Adrenal gland (tissue), 12 donors: ENCODE measurements around the gene CDON. TPM values are rescaled to one million over a fixed set of nuclear protein-coding genes. Genes with fewer than 3 reads are reported as not detected.

Source experiments
- DNase-seq, 7 donors: peaks; one replicate each; pipeline ENCODE4 v3.0.0-alpha.2; 2019 to 2020
- H3K27ac ChIP-seq, 5 donors: fragments of 200-600 bp; sonication (generic) in 4 of 5; 1 replicate in 3 of 5; 2 replicates in 2 of 5; pipeline versions ENCODE4 v1.5.1 to v1.8.0; 2016 to 2020; ENCODE audit warnings: mild to moderate bottlenecking in 1 of 5
- H3K27me3 ChIP-seq: fragments of 200-600 bp; 2 replicates; pipeline ENCODE4 v1.8.0; 2021
- H3K36me3 ChIP-seq, 2 donors: fragments of 200-600 bp; replicated peaks in 1 of 2; 1 replicate in 1 of 2; 2 replicates in 1 of 2; pipeline versions ENCODE4 v1.5.1 to v1.8.0; 2018 to 2022
- H3K4me1 ChIP-seq, 2 donors: fragments of 200-600 bp; replicated peaks in 1 of 2; 1 replicate in 1 of 2; 2 replicates in 1 of 2; pipeline versions ENCODE4 v1.5.1 to v1.8.0; 2018 to 2021
- H3K4me3 ChIP-seq, 4 donors: fragments of 200-600 bp; sonication (generic) in 3 of 4; one replicate each; pipeline ENCODE4 v1.5.1; 2016 to 2018
- H3K9me3 ChIP-seq, 3 donors: fragments of 200-600 bp; sonication (generic) in 1 of 3; replicated peaks in 1 of 3; 1 replicate in 2 of 3; 2 replicates in 1 of 3; pipeline versions ENCODE4 v1.5.1 to v1.8.0; 2016 to 2021
- POLR2A ChIP-seq, 2 donors: fragments of 450-650 bp; IDR thresholded peaks; one replicate each; pipeline ENCODE4 v1.6.1; 2017; ENCODE audit warnings: antibody characterized with exemption in 2 of 2, mild to moderate bottlenecking in 2 of 2, moderate library complexity in 1 of 2
- WGBS, 4 donors: extraction: QIAGEN DNeasy Blood & Tissue Kit in 2 of 4; methylation state at CpG; one replicate each; pipeline versions ENCODE4 v1.1.5 to v1.1.7; 2013 to 2017; 5-methylcytosine and 5-hydroxymethylcytosine counted together
- intact Hi-C, 2 donors: fragments of 100-400 bp; cut with DNase I; formaldehyde crosslinking; loops; one replicate each; pipeline versions ENCODE4 v1.14.1 to v1.15.0; 2022 to 2023
- polyA plus RNA-seq, 3 donors: library from polyadenylated mRNA; stranded (reverse); fragments of 200-250 nt in 2 of 3; fragments of 350-450 nt in 1 of 3; fragmentation: Illumina TruSeq in 1 of 3; extraction: RNeasy Lipid Tissue Mini Kit (QIAGEN cat#74804) in 1 of 3; gene quantifications; one replicate each; pipeline ENCODE4 v1.2.3, GENCODE V29; 2013 to 2014
- total RNA-seq, 9 donors: library from RNA; depleted of rRNA in 4 of 9; stranded (reverse); fragments of >200 nt in 4 of 9; fragments of 120-200 nt in 1 of 9; fragmentation: NEBNext Ultra II Directional in 1 of 9; extraction: Animal tissue kit (Norgen Biotek cat#: 25700) in 1 of 9; gene quantifications; one replicate each; pipeline versions ENCODE4 v1.1.0 to v1.2.4, GENCODE V29; 2013 to 2023
- TF ChIP-seq, protein P1 (sequence below), 6 experiments: fragments of 450-650 bp in 4 of 6; fragments of 200-600 bp in 2 of 6; sonication (generic) in 1 of 6; IDR thresholded peaks; 1 replicate in 5 of 6; 2 replicates in 1 of 6; pipeline versions ENCODE4 v1.5.1 to v1.8.0; 2016 to 2021; ENCODE audit warnings: antibody characterized with exemption in 6 of 6, mild to moderate bottlenecking in 2 of 6, moderate library complexity in 1 of 6
- donor health status: healthy with polysubstance abuse.
- donor health status: Bipolar disorder and iron deficiency.
- donor health status: DM: yes; HTN: yes; CAD: no.
- donor health status: DM: no; HTN: no; CAD: no.
- donor health status: DM: no; HTN: no; CAD: no.
- donor health status: DM: yes; HTN: yes; CAD: no.

Gene CDON
- total and polyA plus RNA-seq, 12 donors = 0.90 to 12.1 (median 3.9) TPM

DNA sequence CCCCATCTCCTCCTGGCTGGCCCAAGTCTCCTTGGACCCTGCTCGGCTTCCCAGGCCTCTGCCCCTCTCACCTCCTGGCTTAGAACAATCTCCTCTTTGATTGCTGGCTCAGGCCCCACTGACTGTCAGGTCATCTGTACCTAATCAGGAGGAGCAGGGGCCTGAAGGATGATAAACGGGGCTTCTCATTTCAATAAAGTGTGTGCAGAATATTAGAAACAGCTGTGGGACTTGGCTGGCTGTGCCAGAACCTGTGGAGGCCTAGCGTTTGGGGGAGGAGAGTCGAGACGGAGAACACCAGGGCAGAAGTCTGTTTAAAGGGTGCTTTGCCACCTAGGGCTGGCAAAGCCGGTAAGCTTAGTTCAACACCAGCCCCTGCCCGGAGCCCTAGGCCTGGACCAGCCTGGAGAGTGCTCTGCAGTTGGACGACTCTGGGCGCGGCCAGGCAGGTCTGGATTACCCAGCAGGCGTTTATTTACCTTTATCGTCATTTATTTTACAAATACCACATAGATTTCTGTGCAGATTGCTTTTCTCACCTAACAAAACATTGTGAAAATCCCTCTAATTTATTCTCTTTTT is 127.0 kb downstream of the CDON start:
- DNase-seq = peak in 1 of 7 donors; percentile 35
- no peaks in the 10 kb centered on the region for H3K27me3 ChIP-seq
- 70 to 81% (median 74%) methylated on average over 12 of the region's 12 CpGs for WGBS, 4 donors
- no peaks in the 10 kb centered on the region for H3K4me1 ChIP-seq
- no peaks in the 10 kb centered on the region for H3K9me3 ChIP-seq
- TF ChIP-seq, protein P1, sequence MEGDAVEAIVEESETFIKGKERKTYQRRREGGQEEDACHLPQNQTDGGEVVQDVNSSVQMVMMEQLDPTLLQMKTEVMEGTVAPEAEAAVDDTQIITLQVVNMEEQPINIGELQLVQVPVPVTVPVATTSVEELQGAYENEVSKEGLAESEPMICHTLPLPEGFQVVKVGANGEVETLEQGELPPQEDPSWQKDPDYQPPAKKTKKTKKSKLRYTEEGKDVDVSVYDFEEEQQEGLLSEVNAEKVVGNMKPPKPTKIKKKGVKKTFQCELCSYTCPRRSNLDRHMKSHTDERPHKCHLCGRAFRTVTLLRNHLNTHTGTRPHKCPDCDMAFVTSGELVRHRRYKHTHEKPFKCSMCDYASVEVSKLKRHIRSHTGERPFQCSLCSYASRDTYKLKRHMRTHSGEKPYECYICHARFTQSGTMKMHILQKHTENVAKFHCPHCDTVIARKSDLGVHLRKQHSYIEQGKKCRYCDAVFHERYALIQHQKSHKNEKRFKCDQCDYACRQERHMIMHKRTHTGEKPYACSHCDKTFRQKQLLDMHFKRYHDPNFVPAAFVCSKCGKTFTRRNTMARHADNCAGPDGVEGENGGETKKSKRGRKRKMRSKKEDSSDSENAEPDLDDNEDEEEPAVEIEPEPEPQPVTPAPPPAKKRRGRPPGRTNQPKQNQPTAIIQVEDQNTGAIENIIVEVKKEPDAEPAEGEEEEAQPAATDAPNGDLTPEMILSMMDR (IDR thresholded peaks at IDR 0.05) = no peak
- TF ChIP-seq POLR2A (IDR thresholded peaks at IDR 0.05) = no peak
- intact Hi-C loops = no loop called here
- no peak overlapping the region for H3K4me3 ChIP-seq
- H3K27ac ChIP-seq = no peak overlapping the region
- no peaks in the 10 kb centered on the region for H3K36me3 ChIP-seq

DNA sequence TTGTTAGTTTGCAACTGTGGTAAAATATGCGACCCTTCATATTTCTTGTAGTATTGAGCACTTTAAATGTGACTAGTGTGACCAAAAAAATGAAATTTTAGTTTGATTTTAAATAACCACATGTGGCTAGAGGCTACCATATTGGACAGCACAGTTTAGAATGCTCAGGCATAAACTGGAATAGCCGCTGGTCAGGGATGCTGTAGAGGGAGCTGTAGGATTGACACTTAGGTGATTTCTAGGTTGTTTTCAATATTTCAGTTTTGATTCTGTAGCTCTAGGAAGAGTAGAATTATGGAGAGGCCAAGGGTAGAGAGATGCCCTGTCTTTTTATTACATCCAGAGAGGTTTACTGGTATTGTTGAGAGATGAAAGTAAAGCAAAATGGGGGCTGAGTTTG is 127.6 kb downstream of the CDON start:
- no peak for DNase-seq
- H3K27me3 ChIP-seq = peaks cover under 1% of the 10 kb centered on the region
- no peaks in the 10 kb centered on the region for H3K4me1 ChIP-seq
- H3K9me3 ChIP-seq = no peaks in the 10 kb centered on the region
- H3K4me3 ChIP-seq = no peak overlapping the region
- H3K36me3 ChIP-seq = no peaks in the 10 kb centered on the region
- intact Hi-C loops = no loop called here
- H3K27ac ChIP-seq = no peak overlapping the region
- TF ChIP-seq, protein P1 (IDR thresholded peaks at IDR 0.05) = no peak
- no peak for TF ChIP-seq POLR2A (IDR thresholded peaks at IDR 0.05)
- 76 to 95% (median 90%) methylated on average over 2 of the region's 2 CpGs for WGBS, 4 donors

DNA sequence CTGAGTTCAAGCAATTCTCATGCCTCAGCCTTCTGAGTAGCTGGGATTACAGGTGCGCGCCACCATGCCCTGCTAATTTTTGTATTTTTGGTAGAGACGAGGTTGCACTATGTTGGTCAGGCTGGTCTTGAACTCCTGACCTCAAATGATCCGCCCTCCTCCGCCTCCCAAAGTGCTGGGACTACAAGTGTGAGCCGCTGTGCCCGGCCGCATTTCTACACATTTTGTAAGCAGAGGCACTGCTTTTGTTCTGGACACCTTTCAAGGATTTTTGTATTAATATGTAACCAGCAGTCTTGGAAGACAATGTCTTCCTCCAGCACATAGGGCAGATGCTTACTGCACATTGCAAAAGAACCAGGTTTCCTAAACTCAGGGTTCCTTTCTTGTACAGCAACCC is 128.2 kb downstream of the CDON start:
- 85 to 94% (median 89%) methylated on average over 8 of the region's 8 CpGs for WGBS, 4 donors
- no peaks in the 10 kb centered on the region for H3K4me1 ChIP-seq
- H3K36me3 ChIP-seq = no peaks in the 10 kb centered on the region
- intact Hi-C loops = no loop called here
- H3K4me3 ChIP-seq = no peak overlapping the region
- TF ChIP-seq, protein P1 (IDR thresholded peaks at IDR 0.05) = no peak
- no peak for TF ChIP-seq POLR2A (IDR thresholded peaks at IDR 0.05)
- no peaks in the 10 kb centered on the region for H3K9me3 ChIP-seq
- peaks cover 3% of the 10 kb centered on the region for H3K27me3 ChIP-seq
- peak in 1 of 7 donors; percentile 4 for DNase-seq
- H3K27ac ChIP-seq = no peak overlapping the region

GRCh38 chr11:125933030-125933813 is 129.4 kb downstream of the CDON start:
- Histone ChIP-seq H3K27me3 (peaks cover 3% of the 10 kb centered on the region), H3K27ac (no peak overlapping the region), H3K4me1 (no peaks in the 10 kb centered on the region), H3K36me3 (no peaks in the 10 kb centered on the region), H3K9me3 (peaks cover 0 to 6% (median 0%) of the 10 kb centered on the region in 3 donors), H3K4me3 (no peak overlapping the region)
- intact Hi-C loops = no loop called here
- WGBS, 4 donors = 65 to 72% (median 68%) methylated on average over 12 of the region's 12 CpGs
- peak in 1 of 7 donors; percentile 39 for DNase-seq
- TF ChIP-seq, protein P1 (IDR thresholded peaks at IDR 0.05) = no peak
- no peak for TF ChIP-seq POLR2A (IDR thresholded peaks at IDR 0.05)
